ENCODE data around the gene CYP21A2.
"Not testable (repeated sequence)": the region's sequence is repeated elsewhere in the genome, so short reads cannot be mapped to it uniquely, and the experiment has no call there.

The CYP21A2 gene

DNA sequence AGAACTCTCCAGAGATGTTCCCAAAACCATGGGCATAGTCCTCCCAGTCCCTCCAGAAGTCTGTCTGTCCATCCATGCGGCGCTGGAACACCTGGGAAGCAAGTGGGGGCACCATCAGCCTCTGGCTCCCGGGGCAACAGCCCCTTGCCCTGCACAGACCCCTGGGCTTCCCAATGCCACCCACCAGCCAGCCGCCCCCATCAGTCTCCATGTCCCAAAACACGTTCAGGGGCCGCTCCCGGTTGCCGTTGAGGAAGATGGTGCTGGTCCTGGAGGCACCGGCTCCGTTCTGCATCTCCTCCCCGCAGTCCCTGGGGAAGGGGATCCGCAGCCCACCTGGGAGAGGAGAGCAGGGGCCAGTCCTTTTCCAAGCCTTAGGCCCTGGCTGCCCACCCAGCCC lies 28.7 kb upstream of the CYP21A2 start:
- H3K9me3 ChIP-seq (ENCODE audit: low read length); H3K4me1 ChIP-seq (ENCODE audit: insufficient read depth, low read length); H2AFZ ChIP-seq (ENCODE audit: low read depth, low read length); H3K27me3 ChIP-seq (ENCODE audit: insufficient read depth, low read length); H3K4me3 ChIP-seq (ENCODE audit: low read length); H3K36me3 ChIP-seq (ENCODE audit: insufficient read depth, low read length): not testable (repeated sequence)

DNA sequence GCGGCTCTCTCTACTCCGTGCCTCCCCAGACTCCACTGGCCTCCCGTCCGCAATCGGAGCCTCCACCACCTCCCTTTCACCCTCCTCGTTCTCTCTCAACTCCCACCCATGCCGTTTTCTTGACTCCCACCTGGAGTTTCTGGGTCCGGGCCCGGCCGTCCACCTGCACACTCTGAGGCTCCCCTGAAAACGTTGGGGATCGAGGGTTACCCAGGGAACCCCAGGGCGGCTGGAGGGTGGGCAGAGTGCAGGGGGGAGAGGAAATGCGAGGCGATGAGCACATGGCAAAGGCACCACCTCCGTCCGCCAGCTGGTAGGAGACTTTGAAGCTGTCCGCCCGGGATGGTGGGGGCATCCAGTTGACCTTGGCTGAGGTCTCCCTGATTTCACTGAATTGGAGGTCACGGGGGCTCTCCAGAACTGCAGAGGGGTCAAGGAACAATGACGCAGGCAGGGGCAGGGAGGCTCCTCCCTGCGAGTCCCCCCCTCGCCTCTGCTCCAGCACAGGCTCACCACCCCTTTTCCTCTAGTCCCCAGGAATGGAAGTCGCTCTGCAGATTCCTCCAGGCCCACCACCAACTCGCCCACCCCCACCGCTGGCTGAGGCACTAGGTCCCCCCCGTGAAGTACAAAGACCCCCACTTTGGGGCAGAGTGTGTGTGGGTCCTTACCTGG lies 27.2 kb upstream of the CYP21A2 start:
- H3K27me3 ChIP-seq (ENCODE audit: insufficient read depth, low read length); H3K4me3 ChIP-seq (ENCODE audit: low read length); H3K9me3 ChIP-seq (ENCODE audit: low read length); H3K4me1 ChIP-seq (ENCODE audit: insufficient read depth, low read length); H2AFZ ChIP-seq (ENCODE audit: low read depth, low read length); H3K36me3 ChIP-seq (ENCODE audit: insufficient read depth, low read length): not testable (repeated sequence)

DNA sequence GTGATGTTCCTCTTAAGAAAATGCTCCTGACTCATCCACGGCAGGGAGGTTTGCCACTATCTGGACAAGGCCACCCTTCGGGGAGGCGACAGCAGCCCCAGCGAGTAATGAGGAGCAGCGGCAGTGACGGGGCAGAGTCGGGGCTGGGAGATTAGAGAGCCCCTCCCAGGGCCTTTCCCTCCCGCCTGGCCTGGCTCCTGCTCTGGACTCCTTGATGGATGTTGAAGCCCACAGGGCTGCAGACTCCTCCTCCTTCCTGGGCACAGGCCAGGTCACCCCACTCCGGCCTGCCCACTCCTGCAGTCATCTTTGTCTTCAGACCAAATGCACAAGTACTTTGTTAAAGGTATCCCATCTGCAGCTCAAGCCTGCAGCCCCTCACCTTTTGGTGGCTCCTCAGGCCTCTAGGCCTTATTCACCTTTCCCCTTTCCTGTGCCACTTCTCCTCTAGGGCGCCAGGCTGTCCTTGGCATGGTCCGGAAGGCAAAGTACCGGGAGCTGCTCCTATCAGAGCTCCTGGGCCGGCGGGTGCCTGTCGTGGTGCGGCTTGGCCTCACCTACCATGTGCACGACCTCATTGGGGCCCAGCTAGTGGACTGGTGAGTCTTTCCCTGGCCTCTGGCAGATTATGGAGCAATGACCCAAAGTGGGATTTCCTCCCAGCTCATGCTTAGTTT lies 25.1 kb upstream of the CYP21A2 start:
- H2AFZ ChIP-seq (ENCODE audit: low read depth, low read length); H3K4me1 ChIP-seq (ENCODE audit: insufficient read depth, low read length); H3K4me3 ChIP-seq (ENCODE audit: low read length); H3K9me3 ChIP-seq (ENCODE audit: low read length); H3K27me3 ChIP-seq (ENCODE audit: insufficient read depth, low read length); H3K36me3 ChIP-seq (ENCODE audit: insufficient read depth, low read length): not testable (repeated sequence)

DNA sequence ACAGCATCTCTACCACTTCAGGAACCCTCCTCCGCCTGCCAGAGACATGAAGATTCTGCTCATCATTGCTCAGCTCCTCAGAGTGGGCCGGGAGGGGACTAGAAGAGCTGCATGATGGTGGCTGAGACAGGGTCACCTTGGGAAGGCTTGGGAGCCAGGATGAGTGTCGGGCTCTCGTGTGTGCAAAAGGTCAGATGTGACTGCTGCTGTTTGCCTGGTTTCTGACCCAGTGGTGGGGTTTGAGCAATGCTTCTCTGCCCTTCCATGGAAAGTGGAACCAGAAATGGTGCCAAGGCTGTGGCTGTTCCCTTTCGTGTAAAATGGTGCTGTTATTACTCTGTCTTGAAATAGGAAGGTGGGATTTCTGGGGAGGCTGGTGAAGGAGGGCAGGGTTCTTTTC lies 24.5 kb upstream of the CYP21A2 start:
- not testable (repeated sequence) for H3K4me3 ChIP-seq (ENCODE audit: low read length); H2AFZ ChIP-seq (ENCODE audit: low read depth, low read length); H3K9me3 ChIP-seq (ENCODE audit: low read length); H3K4me1 ChIP-seq (ENCODE audit: insufficient read depth, low read length); H3K36me3 ChIP-seq (ENCODE audit: insufficient read depth, low read length); H3K27me3 ChIP-seq (ENCODE audit: insufficient read depth, low read length)

DNA sequence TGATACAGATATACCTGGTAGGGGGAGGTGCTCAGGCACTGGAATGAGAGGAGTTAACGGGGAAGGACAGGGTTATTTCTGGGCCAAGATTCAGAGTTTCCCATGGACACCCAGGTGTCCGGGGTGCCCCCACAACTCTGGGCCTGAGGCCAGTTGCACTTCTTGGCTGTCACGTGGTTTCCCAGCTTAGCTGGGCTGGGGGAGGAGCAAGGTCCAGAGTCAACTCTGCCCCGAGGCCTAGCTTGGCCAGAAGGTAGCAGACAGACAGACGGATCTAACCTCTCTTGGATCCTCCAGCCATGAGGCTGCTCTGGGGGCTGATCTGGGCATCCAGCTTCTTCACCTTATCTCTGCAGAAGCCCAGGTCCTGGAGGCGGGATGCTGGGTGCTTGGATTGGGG lies 23.7 kb upstream of the CYP21A2 start, which contains the start of gene C4B:
Gene C4B (plus strand): TSS at position 249 of the 400 bp plus-strand sequence. CDS start 51 bp downstream, at position 300.
- H3K4me1 ChIP-seq (ENCODE audit: insufficient read depth, low read length); H3K4me3 ChIP-seq (ENCODE audit: low read length); H3K36me3 ChIP-seq (ENCODE audit: insufficient read depth, low read length); H3K27me3 ChIP-seq (ENCODE audit: insufficient read depth, low read length); H2AFZ ChIP-seq (ENCODE audit: low read depth, low read length); H3K9me3 ChIP-seq (ENCODE audit: low read length): not testable (repeated sequence)

DNA sequence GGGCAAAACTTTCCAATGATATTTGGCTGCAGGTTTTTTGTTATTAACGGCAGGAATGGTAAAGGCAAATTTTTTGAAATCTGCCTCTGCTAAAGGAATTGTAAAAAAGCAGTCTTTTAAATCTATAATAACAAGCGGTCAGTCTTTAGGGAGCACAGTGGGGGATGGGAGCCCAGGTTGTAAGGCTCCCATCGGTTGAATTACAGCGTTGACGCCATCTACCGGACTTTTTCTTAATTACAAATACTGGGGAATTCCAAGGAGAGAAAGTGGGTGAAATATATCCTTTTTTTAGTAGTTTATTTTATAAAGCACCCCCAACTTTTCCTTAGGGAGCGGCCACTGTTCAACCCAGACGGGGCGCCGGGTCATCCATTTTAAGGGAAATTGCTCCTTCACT lies 16.1 kb upstream of the CYP21A2 start:
- not testable (repeated sequence) for H2AFZ ChIP-seq (ENCODE audit: low read depth, low read length); H3K4me3 ChIP-seq (ENCODE audit: low read length); H3K9me3 ChIP-seq (ENCODE audit: low read length); H3K36me3 ChIP-seq (ENCODE audit: insufficient read depth, low read length); H3K4me1 ChIP-seq (ENCODE audit: insufficient read depth, low read length); H3K27me3 ChIP-seq (ENCODE audit: insufficient read depth, low read length)

DNA sequence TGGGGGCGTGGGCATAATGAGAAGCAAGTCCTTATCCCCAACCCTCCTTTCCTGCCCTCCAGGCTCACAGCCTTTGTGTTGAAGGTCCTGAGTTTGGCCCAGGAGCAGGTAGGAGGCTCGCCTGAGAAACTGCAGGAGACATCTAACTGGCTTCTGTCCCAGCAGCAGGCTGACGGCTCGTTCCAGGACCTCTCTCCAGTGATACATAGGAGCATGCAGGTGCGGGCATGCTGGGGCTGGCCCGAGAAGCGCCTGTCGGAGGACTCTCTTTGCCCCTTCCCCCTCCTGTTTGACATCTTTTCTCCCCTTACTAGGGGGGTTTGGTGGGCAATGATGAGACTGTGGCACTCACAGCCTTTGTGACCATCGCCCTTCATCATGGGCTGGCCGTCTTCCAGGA lies 9.6 kb upstream of the CYP21A2 start:
- not testable (repeated sequence) for H3K27me3 ChIP-seq (ENCODE audit: insufficient read depth, low read length); H3K9me3 ChIP-seq (ENCODE audit: low read length); H3K4me3 ChIP-seq (ENCODE audit: low read length); H2AFZ ChIP-seq (ENCODE audit: low read depth, low read length); H3K4me1 ChIP-seq (ENCODE audit: insufficient read depth, low read length); H3K36me3 ChIP-seq (ENCODE audit: insufficient read depth, low read length)

DNA sequence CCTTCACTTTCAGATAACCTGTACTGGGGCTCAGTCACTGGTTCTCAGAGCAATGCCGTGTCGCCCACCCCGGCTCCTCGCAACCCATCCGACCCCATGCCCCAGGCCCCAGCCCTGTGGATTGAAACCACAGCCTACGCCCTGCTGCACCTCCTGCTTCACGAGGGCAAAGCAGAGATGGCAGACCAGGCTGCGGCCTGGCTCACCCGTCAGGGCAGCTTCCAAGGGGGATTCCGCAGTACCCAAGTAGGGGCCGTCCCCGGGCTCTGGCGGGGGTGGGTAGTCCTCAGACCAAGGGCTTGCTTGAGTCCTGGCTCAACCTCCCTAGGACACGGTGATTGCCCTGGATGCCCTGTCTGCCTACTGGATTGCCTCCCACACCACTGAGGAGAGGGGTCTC lies 8.7 kb upstream of the CYP21A2 start:
- H3K36me3 ChIP-seq (ENCODE audit: insufficient read depth, low read length), result not testable (repeated sequence)

DNA sequence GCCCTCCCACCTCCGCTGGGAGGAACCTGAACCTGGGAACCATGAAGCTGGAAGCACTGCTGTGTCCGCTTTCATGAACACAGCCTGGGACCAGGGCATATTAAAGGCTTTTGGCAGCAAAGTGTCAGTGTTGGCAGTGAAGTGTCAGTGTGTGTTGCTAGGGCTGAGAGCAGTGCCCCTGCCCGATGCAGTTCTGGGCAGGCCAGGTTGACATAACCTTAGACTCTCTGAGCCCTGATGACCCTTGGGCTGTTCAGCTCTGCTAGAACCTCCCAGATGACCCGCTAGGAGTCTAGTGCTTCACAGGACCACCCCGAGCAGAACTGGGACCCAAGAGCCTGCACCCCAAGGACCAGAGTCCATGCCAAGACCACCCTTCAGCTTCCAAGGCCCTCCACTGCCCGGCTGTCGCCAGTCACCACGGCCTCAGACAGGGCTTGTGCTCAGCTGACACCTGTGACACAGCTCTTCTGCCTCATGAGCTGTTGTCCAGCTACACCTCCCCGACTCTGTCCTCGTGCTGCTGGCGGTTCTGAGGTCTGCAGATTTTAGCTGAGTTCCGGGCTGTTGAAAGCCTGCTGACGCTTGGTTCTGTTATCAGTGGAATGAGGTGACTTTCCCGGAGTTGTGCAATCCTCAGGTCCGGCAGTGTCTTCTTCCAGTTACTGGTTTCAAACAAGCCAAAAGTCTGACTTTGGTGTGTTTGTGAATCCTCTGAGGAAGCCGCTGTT lies 2.8 kb upstream of the CYP21A2 start:
- not testable (repeated sequence) for H3K27me3 ChIP-seq (ENCODE audit: insufficient read depth, low read length); H2AFZ ChIP-seq (ENCODE audit: low read depth, low read length); H3K36me3 ChIP-seq (ENCODE audit: insufficient read depth, low read length); H3K9me3 ChIP-seq (ENCODE audit: low read length); H3K4me1 ChIP-seq (ENCODE audit: insufficient read depth, low read length); H3K4me3 ChIP-seq (ENCODE audit: low read length)

More for the DNA sequence above, 8.7 kb upstream of the CYP21A2 start:
- H3K4me3 ChIP-seq (ENCODE audit: low read length); H2AFZ ChIP-seq (ENCODE audit: low read depth, low read length); H3K9me3 ChIP-seq (ENCODE audit: low read length); H3K4me1 ChIP-seq (ENCODE audit: insufficient read depth, low read length); H3K27me3 ChIP-seq (ENCODE audit: insufficient read depth, low read length): not testable (repeated sequence)

DNA sequence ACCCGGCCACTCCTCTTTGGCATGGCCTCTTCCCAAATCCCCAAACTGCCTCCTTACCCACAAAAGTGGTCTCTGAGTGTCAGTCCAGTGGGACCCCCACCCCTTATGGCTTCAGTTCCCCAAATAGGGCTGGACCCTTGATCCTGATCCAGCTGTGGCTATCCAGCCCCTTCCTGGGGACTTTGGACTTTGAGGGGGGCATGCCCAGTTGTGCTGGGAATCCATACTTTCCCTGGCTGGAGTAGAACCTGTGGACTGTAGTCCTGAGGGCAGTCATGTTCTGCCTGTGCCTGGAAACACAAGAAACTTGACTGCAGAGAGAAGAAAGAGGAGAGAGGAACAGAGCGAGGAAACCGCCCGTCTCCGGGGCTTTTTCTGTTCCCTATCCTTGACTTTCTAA lies 1.1 kb upstream of the CYP21A2 start:
- not testable (repeated sequence) for H3K36me3 ChIP-seq (ENCODE audit: insufficient read depth, low read length); H3K9me3 ChIP-seq (ENCODE audit: low read length); H3K27me3 ChIP-seq (ENCODE audit: insufficient read depth, low read length); H3K4me1 ChIP-seq (ENCODE audit: insufficient read depth, low read length); H3K4me3 ChIP-seq (ENCODE audit: low read length); H2AFZ ChIP-seq (ENCODE audit: low read depth, low read length)

DNA sequence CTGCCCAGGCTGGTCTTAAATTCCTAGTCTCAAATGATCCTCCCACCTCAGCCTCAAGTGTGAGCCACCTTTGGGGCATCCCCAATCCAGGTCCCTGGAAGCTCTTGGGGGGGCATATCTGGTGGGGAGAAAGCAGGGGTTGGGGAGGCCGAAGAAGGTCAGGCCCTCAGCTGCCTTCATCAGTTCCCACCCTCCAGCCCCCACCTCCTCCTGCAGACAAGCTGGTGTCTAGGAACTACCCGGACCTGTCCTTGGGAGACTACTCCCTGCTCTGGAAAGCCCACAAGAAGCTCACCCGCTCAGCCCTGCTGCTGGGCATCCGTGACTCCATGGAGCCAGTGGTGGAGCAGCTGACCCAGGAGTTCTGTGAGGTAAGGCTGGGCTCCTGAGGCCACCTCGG lies 663 bp downstream of the CYP21A2 start:
- not testable (repeated sequence) for H3K9me3 ChIP-seq (ENCODE audit: low read length); H3K36me3 ChIP-seq (ENCODE audit: insufficient read depth, low read length)

DNA sequence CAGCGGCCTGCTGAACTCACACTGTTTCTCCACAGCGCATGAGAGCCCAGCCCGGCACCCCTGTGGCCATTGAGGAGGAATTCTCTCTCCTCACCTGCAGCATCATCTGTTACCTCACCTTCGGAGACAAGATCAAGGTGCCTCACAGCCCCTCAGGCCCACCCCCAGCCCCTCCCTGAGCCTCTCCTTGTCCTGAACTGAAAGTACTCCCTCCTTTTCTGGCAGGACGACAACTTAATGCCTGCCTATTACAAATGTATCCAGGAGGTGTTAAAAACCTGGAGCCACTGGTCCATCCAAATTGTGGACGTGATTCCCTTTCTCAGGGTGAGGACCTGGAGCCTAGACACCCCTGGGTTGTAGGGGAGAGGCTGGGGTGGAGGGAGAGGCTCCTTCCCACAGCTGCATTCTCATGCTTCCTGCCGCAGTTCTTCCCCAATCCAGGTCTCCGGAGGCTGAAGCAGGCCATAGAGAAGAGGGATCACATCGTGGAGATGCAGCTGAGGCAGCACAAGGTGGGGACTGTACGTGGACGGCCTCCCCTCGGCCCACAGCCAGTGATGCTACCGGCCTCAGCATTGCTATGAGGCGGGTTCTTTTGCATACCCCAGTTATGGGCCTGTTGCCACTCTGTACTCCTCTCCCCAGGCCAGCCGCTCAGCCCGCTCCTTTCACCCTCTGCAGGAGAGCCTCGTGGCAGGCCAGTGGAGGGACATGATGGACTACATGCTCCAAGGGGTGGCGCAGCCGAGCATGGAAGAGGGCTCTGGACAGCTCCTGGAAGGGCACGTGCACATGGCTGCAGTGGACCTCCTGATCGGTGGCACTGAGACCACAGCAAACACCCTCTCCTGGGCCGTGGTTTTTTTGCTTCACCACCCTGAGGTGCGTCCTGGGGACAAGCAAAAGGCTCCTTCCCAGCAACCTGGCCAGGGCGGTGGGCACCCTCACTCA lies 1.4 kb downstream of the CYP21A2 start:
- not testable (repeated sequence) for H3K4me3 ChIP-seq (ENCODE audit: low read length); H3K36me3 ChIP-seq (ENCODE audit: insufficient read depth, low read length); H3K4me1 ChIP-seq (ENCODE audit: insufficient read depth, low read length); H3K27me3 ChIP-seq (ENCODE audit: insufficient read depth, low read length); H2AFZ ChIP-seq (ENCODE audit: low read depth, low read length); H3K9me3 ChIP-seq (ENCODE audit: low read length)

More for the DNA sequence above, 663 bp downstream of the CYP21A2 start:
- not testable (repeated sequence) for H3K4me3 ChIP-seq (ENCODE audit: low read length); H3K27me3 ChIP-seq (ENCODE audit: insufficient read depth, low read length); H2AFZ ChIP-seq (ENCODE audit: low read depth, low read length); H3K4me1 ChIP-seq (ENCODE audit: insufficient read depth, low read length)
